GM21423 (cell line): ENCODE results near the gene PTGDR.

ENCODE experiments used
- ATAC-seq: cut with Tn5 transposase; IDR thresholded peaks from one replicate; pipeline ENCODE4 v1.9.1; 2021; ENCODE audit warnings: mild to moderate bottlenecking, moderate library complexity; ENCODE audit not compliant: unreplicated experiment

PTGDR gene

DNA sequence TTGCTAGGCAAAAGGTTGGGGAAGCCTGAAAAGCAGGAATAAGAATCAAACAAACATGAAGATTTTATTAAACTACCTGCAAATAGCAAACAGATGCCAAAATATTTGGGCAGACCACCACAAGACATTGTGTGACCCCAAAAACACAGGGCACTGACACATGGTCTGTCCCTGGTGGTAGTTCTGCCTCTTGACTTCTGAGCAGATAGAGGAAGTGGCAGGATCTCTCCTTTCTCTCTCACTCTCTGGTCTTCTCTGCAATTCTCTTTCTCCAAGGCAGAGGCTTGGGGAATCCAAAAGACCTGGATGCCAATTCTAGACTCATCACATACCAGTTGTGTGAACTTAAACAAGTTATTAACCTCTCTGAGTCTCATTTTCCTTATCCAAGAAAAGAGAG, 4.3 kb upstream of the PTGDR start:
- no peak for ATAC-seq

DNA sequence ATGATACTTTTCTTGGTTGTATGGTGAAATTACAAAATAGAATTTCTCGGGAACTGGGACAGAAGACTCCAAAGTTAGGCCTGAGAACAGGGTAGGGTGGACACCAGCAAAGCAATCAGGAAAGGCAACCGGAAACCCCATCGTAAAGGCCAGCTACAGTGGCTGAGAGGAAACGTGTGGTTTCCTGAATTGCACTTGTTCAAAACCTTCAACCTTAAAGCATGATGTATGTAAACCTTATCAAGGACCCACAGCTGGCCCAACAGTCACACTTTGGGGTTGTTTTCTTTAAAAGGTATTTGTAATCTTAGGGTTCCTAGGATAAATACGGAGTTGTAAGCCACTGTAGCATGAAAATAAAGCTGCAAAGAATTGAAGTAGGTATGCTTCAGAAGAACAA, 2.2 kb upstream of the PTGDR start:
- ATAC-seq: peak; percentile 66

DNA sequence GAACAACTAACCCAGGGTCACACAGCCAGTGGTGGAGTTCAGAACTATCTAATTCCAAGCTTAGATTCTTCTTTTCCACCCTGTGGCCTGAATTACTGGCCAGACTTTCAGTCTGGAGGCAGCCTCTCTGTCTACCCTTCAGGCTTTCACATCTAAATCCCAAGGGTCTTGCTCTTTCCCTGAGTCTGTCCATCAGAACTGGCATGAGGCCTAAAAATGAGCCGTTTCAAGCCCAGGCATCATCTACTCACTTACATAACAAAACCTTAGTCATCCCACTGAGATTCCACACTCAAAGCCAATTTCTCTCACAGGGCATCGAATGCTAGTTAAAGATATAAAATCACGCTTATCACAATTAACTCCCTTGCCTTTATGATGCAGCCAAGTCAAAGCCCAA, 1.3 kb upstream of the PTGDR start:
- no peak for ATAC-seq

DNA sequence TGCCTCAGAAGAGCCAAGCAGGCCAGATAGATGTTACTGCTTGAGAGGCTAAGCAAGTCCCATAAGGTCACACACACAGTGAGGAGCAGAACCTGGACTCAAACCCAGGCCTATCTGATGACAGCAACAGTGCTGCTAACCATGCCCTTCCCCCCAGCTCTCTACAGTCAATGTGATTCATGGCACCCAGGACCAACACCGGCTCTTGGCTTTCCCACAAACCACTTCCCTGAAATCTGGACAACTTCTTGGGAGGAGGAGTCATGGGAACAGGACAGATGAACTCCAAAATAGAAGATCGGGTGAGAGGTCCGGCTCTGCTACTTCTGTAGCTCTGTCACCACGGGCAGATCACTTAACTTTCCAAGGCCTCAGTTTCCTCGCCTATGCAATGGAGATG, 716 bp upstream of the PTGDR start:
- no peak for ATAC-seq

DNA sequence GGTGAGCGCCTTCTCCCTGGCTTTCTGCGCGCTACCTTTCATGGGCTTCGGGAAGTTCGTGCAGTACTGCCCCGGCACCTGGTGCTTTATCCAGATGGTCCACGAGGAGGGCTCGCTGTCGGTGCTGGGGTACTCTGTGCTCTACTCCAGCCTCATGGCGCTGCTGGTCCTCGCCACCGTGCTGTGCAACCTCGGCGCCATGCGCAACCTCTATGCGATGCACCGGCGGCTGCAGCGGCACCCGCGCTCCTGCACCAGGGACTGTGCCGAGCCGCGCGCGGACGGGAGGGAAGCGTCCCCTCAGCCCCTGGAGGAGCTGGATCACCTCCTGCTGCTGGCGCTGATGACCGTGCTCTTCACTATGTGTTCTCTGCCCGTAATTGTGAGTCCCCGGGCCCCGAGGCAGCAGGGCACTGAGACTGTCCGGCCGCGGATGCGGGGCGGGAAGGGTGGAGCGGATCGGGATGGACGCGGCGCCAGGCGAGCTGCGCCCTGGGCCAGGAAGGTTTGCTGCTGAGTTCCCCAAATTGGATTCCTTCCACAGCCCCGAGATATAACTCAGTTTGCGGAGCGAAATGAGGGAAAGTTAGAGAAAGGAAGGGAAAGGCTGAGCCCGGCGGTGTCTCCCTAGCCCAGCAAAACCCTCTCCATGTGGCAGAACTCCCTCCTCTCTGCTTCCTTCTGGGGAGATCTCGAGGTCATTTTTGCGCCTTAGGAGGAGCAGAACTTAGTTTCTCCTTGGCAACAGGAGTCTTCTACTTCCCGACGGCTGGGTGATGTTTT, 972 bp downstream of the PTGDR start:
- no peak for ATAC-seq

DNA sequence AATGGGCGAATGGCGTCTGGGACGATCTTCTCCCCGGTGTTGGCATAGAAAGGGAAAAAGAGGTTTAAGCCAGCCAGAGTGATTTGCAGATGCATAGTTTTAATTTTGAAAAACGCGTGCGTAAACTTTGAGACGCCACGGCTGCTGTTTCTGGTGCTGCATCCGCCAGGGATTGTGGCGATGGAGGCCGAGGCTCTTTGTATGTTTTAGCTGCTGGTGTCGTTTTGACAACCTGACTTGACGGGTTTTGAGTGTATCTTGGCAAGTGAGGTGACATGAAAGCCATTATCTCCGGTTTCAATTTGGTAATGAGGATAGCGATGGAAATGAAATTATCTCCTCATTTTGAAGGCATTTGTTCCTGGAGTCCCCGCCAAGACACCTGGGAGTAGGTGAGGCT, 1.6 kb downstream of the PTGDR start:
- ATAC-seq: no peak

DNA sequence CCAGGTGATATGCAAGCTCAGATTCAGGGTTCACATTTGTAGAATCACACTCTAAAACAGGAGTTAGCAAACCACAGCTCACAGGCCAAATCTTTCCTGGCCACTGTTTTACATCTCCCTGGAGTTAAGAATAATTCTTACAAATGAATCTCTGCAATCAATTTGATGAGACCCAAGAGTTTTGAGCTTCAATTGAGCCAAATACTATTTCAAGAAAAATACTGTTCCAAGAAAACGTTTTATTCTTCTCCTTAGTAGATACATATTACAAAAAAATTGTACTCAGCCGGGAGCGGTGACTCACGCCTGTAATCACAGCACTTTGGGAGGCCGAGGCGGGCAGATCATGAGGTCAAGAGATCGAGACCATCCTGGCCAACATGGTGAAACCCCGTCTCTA, 2.5 kb downstream of the PTGDR start:
- ATAC-seq: no peak

DNA sequence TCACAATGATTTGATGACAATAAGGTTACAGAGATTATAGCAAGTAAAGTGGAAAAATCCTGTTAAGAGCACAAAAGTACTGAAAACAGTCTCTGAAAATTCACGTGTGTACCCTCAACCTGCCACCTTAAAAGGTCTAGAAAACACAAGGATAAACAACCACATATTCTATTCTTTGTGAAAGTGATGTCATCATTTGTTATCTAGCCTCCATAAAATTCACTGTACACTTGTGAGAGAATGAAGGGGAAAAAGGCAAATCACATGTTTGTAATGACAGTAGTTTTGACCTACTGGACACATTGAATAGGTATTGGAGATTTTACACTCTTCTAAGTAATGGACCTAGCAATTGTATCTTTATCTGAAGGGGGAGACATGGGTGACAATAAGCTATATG, 4.0 kb downstream of the PTGDR start:
- no peak for ATAC-seq

DNA sequence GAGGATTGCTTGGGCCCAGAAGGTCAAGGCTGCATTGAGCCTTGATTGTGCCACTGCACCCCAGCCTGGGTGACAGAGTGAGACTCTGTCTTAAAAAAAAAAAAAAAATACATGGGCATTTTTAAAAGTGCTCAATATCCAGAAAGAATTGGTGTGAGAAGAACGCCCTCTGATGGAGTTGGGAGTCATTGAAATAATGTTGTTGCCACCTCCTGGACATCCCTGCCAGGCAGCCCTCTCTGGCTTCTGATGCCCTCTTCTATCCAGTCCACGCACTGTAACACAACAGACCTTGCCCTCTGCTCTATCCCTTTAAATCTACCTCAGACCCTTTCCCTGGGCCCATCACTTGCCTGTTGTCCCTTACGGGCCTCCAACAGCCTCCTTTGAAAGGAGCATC, 4.9 kb downstream of the PTGDR start:
- peak; percentile 52 for ATAC-seq

DNA sequence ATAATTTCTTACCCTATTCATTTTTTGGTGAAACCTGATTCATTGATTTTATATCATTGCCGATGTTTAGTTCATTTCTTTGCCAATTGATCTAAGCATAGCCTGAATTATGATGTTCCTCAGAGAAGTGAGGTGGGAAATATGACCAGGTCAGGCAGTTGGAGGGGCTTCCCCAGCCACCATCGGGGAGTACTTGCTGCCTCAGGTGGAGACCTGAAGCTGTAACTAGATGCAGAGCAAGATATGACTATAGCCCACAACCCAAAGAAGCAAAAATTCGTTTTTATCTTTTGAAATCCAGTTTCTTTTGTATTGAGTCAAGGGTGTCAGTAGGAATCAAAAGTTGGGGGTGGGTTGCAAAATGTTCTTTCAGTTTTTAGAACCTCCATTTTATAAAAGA, 7.9 kb downstream of the PTGDR start:
- ATAC-seq: no peak

DNA sequence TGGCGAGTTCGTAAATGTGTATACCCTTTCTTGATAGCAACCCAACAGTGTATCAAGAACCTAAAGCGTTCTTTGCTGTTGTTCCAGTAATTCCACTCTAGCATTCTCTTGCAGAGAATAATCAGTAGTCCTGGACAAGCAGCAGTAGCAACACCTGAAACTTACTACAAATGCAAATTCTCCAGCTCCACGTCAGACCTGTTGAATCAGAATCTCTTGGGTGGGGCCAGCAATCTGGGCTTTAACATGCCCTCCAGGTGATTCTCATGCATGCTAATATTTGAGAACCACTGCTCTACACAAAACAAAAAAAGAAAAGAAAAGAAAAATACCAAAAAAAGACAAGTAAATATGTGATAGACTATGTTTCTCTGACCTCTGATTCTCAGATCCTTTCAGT, 10.1 kb downstream of the PTGDR start:
- no peak for ATAC-seq

DNA sequence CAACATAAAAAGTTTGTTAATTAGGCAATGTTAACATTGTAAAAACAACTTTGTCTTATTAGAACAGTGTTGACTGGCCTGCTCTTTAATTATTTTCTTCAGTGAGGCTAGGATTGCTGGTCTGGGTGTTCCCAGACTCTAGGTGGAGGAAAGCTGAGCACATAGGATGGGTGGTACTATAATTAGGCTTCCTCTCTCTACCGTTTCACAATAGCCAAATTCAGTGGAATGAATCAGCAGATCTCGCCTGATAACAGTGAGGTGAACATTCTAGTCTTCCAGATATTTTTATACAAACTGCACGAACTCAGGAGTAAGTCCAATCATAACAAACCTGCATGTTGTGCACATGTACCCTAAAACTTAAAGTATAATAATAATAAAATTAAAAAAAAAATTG, 11.9 kb downstream of the PTGDR start:
- no peak for ATAC-seq

DNA sequence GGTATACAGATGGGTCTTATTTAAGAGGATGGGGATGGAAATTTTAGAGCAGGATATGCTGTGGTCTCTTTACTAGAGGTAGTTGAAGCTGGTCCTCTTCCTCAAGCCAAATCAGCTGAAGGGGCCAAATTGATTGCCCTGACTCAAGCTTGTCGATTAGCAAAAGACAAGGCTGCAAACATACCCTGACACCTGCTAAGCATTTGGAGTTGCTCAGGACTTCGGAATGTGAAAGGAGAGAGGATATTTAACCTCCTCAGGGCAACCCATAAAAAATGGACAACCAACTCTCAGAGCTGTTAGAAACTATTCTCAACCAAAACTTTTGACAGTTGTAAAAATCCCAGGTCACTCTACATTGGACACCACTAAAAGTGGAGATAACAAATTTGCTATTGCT, 15.6 kb downstream of the PTGDR start:
- ATAC-seq: no peak

DNA sequence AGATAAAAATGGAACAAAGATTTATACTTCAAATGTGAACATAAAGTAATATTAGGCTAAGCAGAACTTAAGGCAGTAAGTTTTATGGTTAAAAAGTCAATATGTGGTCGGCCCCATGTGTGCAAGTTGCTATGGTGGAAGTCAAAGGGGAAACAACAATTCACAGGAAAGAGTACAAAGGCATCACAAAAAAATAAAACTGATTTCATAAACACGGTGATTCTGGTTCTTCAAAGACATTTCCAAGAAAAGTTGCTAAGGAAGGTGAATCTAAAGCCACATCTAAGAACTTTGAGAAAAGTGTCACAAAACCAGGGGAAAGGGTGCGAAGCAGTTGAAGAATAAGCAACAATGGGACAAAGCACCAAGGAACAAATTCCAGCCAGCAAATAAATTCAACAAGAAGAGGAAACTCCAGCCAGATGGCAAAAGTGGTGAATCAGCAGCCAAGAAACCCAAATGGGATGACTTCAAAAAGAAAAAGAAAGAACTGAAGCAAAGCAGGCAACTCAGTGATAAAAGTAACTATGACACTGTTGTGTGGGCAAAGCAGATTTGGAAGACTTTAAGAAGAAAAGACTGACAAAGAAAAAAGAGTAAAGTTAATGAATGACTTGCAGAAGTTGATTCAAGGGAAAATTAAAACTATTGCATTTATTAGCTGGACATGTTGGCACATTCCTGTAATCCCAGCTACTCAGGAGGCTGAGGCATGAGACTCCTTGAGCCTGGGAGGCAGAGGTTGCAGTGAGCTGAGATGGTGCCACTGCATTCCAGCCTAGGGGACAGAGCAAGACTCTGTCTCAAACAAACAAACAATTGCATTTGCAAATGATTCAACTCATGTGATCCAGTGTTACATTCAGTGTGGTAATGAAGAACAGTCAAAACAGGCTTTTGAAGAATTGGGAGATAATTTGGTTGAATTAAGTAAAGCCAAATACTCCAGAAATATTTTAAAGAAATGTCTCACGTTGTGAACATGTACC, 19.5 kb downstream of the PTGDR start:
- ATAC-seq: no peak

DNA sequence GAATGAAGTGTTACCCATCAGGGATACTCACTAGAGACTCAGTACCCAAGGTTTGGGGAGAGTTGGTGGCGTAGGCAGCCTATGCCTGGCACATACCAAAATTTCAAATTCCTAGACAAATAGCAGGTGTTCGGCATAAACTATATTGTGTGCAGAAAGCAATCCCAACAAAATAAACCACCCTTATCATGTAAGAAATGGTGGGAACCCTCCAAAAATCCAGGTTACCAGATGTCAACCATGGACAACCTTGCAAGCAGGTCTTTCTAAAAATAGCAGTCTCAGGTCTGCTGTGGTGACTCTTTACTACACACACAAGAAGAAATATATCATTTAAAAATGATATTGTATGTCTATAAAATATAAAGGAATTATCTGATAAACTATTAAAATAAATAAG, 28.9 kb downstream of the PTGDR start:
- no peak for ATAC-seq

DNA sequence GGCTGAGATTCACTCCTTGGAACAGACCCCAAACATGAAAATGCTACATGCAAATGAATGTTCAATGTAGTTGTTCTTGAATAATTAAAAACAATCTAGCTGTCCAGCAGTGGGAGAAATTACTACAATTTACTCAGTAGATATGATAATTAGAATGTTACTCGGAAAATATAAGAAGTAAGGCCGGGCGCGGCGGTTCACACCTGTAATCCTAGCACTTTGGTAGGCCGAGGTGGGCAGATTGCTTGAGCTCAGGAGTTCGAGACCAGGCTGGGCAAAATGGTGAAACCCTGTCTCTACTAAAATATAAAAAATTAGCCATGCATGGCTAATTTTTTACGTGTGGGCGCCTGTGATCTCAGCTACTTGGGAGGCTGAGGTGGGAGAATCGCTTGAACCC, 31.3 kb downstream of the PTGDR start:
- no peak for ATAC-seq

DNA sequence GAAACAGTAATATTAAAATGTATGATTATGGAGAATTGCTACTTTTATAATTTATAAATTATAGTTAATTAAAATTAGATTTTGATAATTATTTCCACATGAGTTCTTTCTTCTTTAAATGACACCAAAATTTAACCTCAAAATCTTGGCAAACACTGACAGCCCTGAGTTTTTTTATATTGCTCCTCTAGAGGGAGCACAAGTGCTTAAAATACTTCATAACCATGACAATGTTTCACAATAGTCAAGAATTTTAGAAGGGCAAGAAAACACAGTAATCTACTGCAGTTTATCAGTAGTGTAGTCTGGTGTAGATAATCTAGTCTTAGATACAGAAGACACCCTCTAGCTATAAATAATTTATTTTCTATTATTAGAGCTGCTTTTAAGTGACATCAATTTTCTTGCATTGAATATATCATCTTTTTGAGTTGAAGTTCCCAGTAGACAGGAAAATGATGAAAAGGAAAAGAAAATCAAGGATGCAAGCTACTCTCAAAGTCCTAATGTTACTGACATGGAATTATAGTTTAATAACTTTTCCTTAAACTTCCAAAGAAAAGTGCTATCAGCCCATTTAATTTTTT, 32.3 kb downstream of the PTGDR start:
- ATAC-seq: no peak

DNA sequence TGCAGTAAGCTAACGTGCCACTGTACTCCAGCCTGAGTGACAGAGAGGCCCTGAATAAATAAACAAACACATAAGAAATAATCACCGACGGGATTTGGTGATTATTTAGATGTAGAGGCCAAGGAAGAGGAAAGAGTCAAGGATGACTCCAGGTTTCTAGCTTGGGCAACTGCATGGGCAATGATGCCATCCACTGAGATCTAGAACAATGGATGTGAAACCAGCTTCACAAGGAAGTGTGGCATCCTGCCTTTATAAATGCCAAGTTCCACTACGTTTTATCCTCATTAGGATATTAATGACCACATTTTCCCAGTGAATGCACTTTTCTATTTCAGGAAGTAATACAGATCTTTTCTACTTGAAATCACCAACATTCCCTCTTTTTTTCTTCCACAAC, 35.7 kb downstream of the PTGDR start:
- no peak for ATAC-seq

DNA sequence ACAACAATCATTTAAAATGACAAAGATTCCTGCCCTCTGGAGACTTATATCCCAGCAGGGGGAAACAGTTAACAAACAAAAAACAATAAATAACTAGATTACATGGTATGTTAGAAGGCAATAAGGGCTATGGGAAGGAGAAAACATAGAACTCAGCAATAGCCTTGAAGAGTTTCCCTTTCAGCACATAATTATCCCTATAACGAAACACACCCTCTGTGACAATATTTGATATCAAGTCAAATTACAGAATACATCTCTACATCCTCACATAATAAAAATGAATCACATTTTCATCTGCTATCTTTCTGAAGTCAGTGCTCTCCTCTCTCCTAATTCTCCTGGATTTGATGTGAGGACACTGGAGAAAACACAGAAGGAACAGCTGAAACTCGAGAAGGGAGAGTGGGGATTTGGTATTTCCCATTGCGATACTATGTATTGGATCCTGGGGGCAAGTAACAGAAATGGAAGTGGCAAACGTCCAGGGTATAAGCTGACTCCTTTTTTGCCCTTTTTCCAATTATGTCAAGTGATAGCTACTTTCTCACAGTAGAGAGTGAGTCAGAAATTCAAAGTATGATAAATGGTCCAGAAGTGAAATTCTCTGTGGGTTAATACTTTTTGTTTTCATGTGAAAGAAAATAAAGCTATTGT, 36.9 kb downstream of the PTGDR start:
- ATAC-seq: no peak

DNA sequence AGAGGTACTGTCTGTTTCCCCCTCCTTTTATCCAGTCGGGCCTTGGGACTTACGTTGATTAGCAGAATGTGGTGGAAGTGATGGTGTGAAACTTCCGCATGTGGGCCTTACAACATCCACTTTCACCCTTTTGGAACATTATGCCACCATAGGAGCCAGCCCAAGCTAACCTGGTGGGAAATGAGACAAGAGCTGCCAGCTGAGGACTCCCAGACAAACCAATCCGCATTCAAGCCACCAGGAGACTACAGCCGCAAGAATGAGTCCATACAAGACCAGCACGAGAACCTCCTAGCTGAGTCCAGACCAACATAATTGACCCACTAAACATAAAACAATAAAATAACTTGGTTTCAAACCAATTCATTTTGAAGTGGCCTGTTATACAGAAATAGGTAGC, 37.5 kb downstream of the PTGDR start:
- no peak for ATAC-seq

DNA sequence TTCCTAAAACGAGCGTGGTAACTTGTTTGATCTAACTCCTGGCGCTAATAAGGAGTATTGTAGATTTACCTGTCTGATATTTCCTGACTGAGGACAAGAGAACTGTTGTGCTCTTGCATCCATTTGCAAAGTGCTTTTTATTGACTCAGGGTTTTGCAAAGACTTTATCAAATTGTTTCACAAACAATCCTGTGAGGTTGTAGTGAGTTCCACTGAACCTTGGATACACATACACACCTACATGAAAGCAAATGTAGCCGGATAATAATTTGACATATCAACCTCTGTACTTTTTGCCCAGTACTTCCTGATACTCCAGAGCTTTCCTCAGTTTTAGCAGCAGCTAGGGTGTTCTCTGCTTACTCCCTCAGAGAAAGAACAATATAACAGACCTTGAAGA, 39.9 kb downstream of the PTGDR start:
- ATAC-seq: no peak
